Right lobe of liver (tissue), 6 donors: ENCODE data around the gene AVP. TPM values are rescaled to one million over a fixed set of nuclear protein-coding genes. Genes with fewer than 3 reads are reported as not detected.

Source experiments
- ATAC-seq, 4 donors: fragments of 200-7000 bp; cut with Tn5 transposase; one replicate each; pipeline ENCODE4 v1.9.1; 2020; ENCODE audit warnings: mild to moderate bottlenecking in 4 of 4, moderate library complexity in 4 of 4
- DNase-seq, 3 donors: peaks; one replicate each; pipeline ENCODE4 v3.0.0-alpha.2; 2020
- H3K27ac ChIP-seq, 3 donors: fragments of 200-600 bp; one replicate each; pipeline ENCODE4 v1.8.0; 2022
- H3K27me3 ChIP-seq, 2 donors: fragments of 200-600 bp; one replicate each; pipeline ENCODE4 v1.8.0; 2022
- H3K36me3 ChIP-seq, 4 donors: fragments of 200-600 bp; sonication (generic) in 1 of 4; one replicate each; pipeline versions ENCODE4 v1.5.1 to v1.8.0; 2017 to 2022; ENCODE audit warnings: control low read depth in 1 of 4
- H3K4me1 ChIP-seq, 4 donors: fragments of 200-600 bp; sonication (generic) in 1 of 4; one replicate each; pipeline versions ENCODE4 v1.5.1 to v1.8.0; 2017 to 2022; ENCODE audit warnings: control low read depth in 1 of 4
- H3K4me3 ChIP-seq, 3 donors: fragments of 200-600 bp; one replicate each; pipeline ENCODE4 v1.8.0; 2022
- H3K9me3 ChIP-seq, 4 donors: fragments of 200-600 bp; sonication (generic) in 1 of 4; one replicate each; pipeline versions ENCODE4 v1.5.1 to v1.8.0; 2017 to 2022; ENCODE audit warnings: control low read depth in 1 of 4
- POLR2A ChIP-seq: fragments of 450-650 bp; IDR thresholded peaks from one replicate; pipeline ENCODE4 v1.6.1; 2017; ENCODE audit warnings: antibody characterized with exemption, mild to moderate bottlenecking
- WGBS: methylation state at CpG from one replicate; pipeline ENCODE4 v1.1.6; 2018; ENCODE audit warnings: low coverage, low lambda C conversion rate; ENCODE audit not compliant: insufficient coverage; ENCODE audit errors: missing lambda C conversion rate; 5-methylcytosine and 5-hydroxymethylcytosine counted together
- intact Hi-C, 2 donors: fragments of 100-400 bp; cut with DNase I; formaldehyde crosslinking; loops; one replicate each; pipeline versions ENCODE4 v1.11.2 to v1.14.1; 2022
- total RNA-seq, 6 experiments: library from RNA; depleted of rRNA in 2 of 6; stranded (reverse); fragments of >200 nt in 2 of 6; fragmentation: NEBNext Ultra II Directional in 3 of 6; extraction: Animal tissue kit (Norgen Biotek cat#: 25700) in 3 of 6; gene quantifications; one replicate each; pipeline versions ENCODE4 v1.1.0 to v1.2.4, GENCODE V29; 2016 to 2023
- TF ChIP-seq, protein P1 (sequence below), 4 donors: fragments of 200-600 bp in 3 of 4; fragments of 450-650 bp in 1 of 4; IDR thresholded peaks; one replicate each; pipeline versions ENCODE4 v1.5.1 to v1.8.0; 2016 to 2022; ENCODE audit warnings: antibody characterized with exemption in 4 of 4, mild to moderate bottlenecking in 2 of 4
- donor health status: DM: no; HTN: yes; CAD: no.
- donor health status: DM: no; HTN: no; CAD: no.
- donor health status: DM: no; HTN: no; CAD: no.
- donor health status: DM: no; HTN: yes; CAD: no.
- donor health status: DM: no; HTN: yes; CAD: no.

The AVP gene
- total RNA-seq, 6 experiments from 2014 or later, result 0.74 to 0.93 TPM; not detected in 4

DNA sequence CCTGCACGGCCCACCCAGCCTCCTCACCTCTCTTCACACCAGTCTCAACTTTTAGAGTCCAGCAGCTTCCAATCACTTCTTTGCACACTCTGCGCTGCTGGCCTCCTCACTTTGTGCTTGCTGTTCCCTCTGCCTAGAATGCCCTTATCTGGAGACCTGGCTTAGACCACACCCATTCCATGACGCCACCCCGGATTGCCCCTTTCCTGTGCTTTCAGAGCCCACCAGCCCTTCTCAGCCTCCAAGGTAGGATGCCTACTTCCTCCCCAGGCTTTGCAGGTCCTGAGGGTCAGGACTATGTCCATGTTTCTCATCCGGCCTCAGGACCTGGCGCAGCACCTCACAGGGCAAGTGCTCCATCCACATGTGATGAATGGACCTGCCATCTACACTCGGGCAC is 27.0 kb upstream of the AVP start:
- intact Hi-C loops, result loop anchor here in 1 of 2 donors (10.0 kb wide), 1 partner anchor 67 kb away; the partner anchor contains the start of genes GNRH2 and MRPS26
- 98% methylated on average over 4 of the region's 7 CpGs for WGBS
- Histone ChIP-seq H3K27me3 (no peaks in the 10 kb centered on the region), H3K4me3 (no peak overlapping the region), H3K4me1 (peaks cover 0 to 6% (median 3%) of the 10 kb centered on the region in 4 donors), H3K27ac (no peak overlapping the region), H3K36me3 (peaks cover 0 to 3% (median under 1%) of the 10 kb centered on the region in 4 donors), H3K9me3 (no peaks in the 10 kb centered on the region)
- TF ChIP-seq, protein P1, sequence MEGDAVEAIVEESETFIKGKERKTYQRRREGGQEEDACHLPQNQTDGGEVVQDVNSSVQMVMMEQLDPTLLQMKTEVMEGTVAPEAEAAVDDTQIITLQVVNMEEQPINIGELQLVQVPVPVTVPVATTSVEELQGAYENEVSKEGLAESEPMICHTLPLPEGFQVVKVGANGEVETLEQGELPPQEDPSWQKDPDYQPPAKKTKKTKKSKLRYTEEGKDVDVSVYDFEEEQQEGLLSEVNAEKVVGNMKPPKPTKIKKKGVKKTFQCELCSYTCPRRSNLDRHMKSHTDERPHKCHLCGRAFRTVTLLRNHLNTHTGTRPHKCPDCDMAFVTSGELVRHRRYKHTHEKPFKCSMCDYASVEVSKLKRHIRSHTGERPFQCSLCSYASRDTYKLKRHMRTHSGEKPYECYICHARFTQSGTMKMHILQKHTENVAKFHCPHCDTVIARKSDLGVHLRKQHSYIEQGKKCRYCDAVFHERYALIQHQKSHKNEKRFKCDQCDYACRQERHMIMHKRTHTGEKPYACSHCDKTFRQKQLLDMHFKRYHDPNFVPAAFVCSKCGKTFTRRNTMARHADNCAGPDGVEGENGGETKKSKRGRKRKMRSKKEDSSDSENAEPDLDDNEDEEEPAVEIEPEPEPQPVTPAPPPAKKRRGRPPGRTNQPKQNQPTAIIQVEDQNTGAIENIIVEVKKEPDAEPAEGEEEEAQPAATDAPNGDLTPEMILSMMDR (IDR thresholded peaks at IDR 0.05), result no peak
- no peak for TF ChIP-seq POLR2A
- ATAC-seq (no peak), DNase-seq (no peak)

DNA sequence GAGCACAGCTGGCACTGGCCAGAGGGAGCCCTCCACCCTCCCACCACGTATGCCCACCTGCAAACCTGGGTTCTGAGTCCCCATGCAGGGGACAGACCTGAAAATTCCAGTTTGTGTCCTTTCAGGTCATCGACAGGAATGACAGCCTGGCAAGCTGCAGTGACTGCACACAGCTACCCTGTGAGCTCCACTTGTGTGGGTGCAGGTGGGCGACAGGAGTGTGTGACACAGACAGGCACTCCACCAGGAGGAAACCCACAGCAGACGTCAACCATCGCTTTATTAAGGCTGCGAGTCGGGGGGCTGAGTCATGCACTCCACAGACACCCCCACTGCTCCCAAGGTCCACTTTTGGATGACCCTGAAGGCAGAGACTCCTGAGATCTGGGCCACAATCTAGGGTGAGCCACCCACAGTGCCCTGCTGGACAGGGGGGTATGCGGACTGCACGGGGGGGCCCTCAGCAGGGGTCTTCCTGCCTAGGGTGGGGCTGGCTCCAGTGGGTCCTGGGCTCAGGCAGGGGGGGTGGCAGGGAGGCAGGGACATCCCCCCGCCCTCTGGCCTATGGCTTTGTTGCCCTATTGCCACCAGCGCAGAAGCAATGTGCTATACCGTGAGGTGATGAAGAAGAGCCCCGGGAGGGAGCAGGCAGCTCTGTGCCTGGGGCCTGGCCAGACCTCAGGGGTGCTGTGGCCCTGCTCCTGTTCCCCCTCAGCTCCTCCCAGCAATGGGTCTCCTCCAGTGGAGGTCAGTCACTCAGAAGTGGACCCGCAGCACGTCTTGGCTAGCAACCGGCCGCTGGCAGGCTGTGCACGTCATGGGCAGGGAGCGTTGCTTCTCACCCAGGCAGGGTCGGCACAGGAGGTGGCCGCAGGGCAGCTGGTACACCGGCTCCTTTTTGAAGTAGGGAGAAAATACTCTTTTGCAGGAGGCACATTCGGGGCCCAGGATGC is 25.1 kb upstream of the AVP start:
- Histone ChIP-seq H3K27me3 (no peaks in the 10 kb centered on the region), H3K36me3 (peaks cover 0 to 3% (median under 1%) of the 10 kb centered on the region in 4 donors), H3K4me3 (no peak overlapping the region), H3K27ac (no peak overlapping the region), H3K9me3 (no peaks in the 10 kb centered on the region), H3K4me1 (peaks cover 0 to 6% (median 3%) of the 10 kb centered on the region in 4 donors)
- ATAC-seq, result no peak
- intact Hi-C loops, result loop anchor here in 1 of 2 donors (10.0 kb wide), 1 partner anchor 65 kb away; the partner anchor contains the start of genes GNRH2 and MRPS26
- WGBS, result no CpG with 5 or more reads among the region's 23 CpGs
- no peak for DNase-seq
- no peak for TF ChIP-seq POLR2A
- TF ChIP-seq, protein P1 (IDR thresholded peaks at IDR 0.05), result no peak

DNA sequence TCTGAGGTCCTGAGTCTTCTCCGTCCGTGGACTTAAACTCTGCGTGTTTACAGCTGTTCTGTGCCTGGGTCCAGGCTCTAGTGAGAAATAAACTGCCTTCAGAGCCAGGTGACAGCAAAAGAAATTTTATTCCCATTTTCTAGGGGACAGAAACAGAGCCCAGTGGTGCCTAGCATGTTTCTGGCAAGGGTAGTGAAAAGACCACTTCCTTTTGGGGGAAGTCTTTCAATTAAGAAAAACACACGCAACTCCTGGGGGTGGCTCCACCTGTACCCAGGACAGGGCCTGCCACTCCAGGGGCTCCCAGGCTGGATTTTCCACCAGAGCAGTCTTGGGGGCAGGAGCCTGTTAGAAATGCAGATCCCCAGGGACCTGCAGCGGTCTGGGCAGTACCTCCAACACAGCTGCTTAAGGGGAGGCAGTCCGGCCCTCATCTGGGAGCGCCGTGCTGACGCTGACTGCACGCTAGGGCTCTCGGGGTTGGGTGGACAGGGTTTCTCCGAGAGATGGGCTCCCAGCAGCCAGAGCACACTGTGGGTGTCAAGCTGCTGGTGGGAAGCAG is 23.0 kb upstream of the AVP start:
- ATAC-seq, result no peak
- H3K9me3 ChIP-seq, result no peaks in the 10 kb centered on the region
- H3K4me1 ChIP-seq, result no peaks in the 10 kb centered on the region
- H3K36me3 ChIP-seq, result peaks cover 0 to 3% (median under 1%) of the 10 kb centered on the region in 4 donors
- intact Hi-C loops, result no loop called here
- no peak overlapping the region for H3K27ac ChIP-seq
- DNase-seq, result no peak
- TF ChIP-seq POLR2A, result no peak
- TF ChIP-seq, protein P1 (IDR thresholded peaks at IDR 0.05), result no peak
- H3K4me3 ChIP-seq, result no peak overlapping the region
- H3K27me3 ChIP-seq, result no peaks in the 10 kb centered on the region
- WGBS, result 90% methylated on average over 4 of the region's 12 CpGs

DNA sequence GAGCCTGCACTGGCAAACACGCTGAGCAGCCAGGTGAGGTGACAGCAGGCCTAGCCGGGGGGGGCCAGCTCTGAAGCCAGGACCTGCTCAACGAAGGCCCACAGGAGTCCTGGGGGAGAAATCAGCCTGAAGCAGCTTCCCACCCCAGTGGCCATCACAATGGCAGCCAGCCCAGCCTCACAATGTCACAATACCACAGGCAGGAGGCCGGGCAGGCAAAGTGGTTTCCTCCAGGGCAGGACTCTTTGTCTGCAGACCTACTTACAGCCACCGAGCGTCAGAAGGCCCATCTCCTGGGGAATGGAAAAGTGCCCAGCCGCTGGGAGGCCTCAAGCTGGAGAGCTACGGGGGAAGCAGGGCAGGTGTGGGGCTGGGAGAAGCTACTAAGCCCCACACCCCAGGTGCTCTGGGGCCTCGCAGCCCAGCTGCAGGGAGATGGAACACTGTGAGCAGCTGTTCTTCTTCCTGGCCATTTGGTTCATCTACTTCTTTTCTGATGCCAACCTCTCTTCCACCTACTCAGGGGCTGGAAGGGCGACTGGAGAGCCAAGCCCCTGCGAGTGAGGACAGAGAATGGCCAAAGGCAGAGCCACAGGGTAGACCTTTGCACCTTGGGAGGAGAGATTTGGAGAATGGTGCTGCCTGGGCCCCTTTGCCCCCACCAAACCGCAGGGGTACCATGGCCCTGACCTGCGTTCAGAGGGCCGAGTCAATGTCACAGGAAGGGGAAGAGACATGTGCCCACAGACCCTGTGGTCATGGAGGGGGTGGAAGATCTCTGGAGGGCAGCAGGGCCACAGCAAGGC is 22.3 kb upstream of the AVP start:
- peaks cover 0 to 3% (median under 1%) of the 10 kb centered on the region in 4 donors for H3K36me3 ChIP-seq

More for the DNA sequence above, 22.3 kb upstream of the AVP start:
- 85% methylated on average over 2 of the region's 14 CpGs for WGBS
- DNase-seq (no peak), ATAC-seq (no peak)
- TF ChIP-seq POLR2A, result no peak
- TF ChIP-seq, protein P1 (IDR thresholded peaks at IDR 0.05), result no peak
- H3K4me3 ChIP-seq, result no peak overlapping the region
- no peaks in the 10 kb centered on the region for H3K9me3 ChIP-seq
- H3K4me1 ChIP-seq, result no peaks in the 10 kb centered on the region
- intact Hi-C loops, result no loop called here
- H3K27ac ChIP-seq, result no peak overlapping the region
- H3K27me3 ChIP-seq, result no peaks in the 10 kb centered on the region
